Embryonic facial prominence (tissue), 1 donor: ENCODE data around the gene DCST1.

Experiments used
- DNase-seq: peaks from one replicate; pipeline ENCODE4 v3.0.0-alpha.2; 2016; ENCODE audit errors: extremely low spot score

The DCST1 gene

GRCh38 chr1:155014709-155015508 lies 18.7 kb upstream of the DCST1 start:
- DNase-seq, result no peak

GRCh38 chr1:155015527-155016230 lies 17.9 kb upstream of the DCST1 start:
- DNase-seq, result no peak

DNA sequence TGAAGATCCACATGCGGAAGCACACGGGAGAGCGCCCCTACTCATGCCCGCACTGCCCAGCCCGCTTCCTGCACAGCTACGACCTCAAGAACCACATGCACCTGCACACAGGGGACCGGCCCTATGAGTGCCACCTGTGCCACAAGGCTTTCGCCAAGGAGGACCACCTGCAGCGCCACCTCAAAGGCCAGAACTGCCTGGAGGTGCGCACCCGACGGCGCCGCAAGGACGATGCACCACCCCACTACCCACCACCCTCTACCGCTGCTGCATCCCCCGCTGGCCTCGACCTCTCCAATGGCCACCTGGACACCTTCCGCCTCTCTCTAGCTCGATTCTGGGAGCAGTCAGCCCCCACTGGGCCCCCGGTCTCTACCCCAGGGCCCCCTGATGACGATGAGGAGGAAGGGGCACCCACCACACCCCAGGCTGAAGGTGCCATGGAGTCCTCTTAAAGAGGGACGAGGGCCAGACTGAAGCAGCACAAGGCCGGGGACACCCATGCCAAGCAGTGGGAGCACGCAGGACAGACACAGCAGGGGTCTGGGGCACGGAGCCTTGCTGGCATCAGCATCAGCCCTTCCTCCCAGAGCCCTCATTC lies 17.3 kb upstream of the DCST1 start:
- DNase-seq, result no peak

- DNase-seq, result peak; percentile 71
Measured at GRCh38 chr1:155017041-155017945, 16.3 kb upstream of the DCST1 start.

- DNase-seq, result no peak
Measured at GRCh38 chr1:155017946-155018316, 15.7 kb upstream of the DCST1 start.

DNA sequence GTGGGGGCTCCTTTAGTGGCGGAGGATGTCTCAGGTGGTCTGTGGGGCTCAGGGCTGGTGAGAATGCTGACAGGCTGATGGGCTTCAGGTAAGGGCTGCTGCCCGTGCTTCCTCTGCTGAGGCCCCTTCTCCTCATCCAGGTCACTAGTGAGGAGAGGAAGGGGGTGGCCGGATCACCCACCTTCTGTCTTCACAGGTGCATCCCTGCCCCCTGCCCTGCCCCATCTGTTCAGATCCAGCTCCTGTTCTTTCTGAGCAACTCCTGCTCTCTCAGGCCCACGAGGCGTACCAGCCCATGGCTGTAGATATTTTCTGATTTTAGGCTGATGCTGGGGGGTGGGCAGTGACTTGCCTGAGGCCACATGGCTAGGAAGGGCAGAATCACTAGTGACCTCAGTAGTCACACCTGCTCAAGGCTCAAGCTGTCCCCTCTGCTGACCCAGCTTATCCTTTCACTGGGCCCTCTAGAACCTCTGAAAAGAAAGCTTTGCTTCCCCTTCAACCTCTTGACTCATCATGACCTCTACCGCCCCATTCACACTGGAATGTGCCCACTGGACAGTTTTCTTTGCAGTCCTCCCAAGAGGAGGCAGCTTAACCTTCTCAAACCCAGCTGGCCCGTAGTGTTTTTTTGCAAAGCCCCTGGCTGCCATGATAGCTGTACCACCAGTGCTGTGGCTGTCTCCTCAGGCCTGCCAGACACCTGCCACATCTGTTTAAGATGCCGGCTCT lies 14.8 kb upstream of the DCST1 start:
- DNase-seq, result no peak

DNA sequence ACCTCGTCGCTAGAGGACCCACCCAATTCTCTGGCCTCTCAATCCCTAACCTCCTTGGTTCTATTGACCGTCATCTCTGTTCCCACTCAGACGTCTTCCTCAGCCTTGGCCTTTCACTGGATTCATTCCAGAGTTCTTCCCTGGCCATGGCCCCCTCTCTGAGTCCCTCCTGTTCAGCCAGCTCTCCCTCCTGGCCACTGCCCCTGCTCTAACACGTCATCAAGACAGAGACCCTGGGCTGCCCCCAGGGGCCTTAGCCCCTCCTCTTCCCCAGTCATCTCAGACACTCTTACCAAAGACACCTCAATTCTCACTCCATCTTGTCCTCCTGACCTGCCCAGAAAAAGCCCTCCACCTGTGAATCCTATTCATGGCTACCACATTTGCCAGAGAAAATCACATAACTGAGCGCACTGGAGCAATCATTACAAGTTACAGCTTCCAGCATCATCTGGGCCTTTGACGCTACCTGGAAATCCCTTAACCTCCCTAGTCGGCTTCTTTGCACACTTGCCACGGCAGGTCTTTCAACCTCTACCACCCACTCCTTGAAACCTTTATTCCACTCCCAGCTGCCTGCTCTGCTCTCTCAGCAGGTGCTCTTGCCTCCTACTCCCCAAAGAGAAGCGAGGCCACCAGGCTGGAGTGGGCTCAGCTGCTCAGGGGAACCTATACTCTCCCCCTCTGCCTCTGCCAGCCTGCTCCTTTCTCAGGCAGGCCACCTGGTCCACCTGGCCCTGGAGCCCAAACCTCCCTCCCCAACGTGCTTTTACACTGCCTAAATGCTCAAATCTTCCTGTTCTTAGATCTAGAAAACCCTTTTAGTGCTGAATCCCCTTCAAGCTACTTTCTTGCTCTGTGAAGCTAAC lies 14.0 kb upstream of the DCST1 start:
- DNase-seq, result no peak

DNA sequence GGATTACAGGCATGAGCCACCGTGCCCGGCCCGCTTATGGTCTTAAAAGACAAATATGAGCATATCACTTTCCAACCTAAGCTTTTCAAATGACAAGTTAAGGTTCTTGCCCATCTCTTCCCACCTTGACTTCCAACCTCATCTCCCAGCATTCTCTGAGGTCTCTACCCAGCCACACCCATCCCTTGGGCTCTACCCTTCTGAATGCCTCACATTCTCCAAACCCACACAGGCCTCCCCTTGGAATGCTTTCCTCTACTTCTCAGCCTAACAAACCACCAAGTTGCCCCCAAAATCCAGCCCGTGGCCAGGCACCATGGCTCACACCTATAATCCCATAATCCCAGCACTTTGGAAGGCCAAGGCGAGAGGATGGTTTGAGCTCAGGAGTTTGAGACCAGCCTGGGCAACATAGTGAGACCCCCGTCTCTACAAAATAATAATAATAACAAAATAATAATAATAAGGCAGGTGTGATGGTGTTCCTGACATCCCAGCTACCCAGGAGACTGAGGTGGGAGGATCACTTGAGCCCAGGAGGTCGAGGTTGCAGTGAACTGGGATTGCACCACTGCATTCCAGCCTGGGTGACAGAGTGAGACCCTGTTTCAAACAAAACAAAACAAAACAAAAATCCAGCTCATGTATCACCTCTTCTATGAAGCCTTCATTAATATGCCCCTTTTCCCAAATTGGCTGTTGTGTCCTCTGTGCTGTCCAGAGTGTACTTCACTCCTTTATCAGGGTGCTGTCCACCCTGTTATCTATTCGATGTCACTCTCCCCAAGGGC lies 11.3 kb upstream of the DCST1 start:
- DNase-seq, result no peak

DNA sequence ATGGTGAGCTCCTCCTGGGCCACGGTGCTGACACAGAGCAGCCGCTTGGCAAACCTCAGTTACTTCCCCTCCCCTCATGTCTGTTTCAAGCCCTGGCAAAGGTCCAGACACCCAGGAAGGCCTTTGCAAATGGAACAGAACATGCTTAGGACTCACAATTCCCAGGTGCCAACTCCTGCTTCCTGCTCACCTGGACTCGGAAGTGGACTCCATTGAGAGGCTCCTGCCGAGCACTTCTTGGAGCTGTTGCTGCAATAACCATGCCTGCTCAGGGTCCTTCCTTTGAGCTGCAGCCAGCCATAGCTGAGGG lies 10.7 kb upstream of the DCST1 start:
- DNase-seq, result no peak

- no peak for DNase-seq
Measured at GRCh38 chr1:155023627-155024026, 10.0 kb upstream of the DCST1 start.

- no peak for DNase-seq
Measured at GRCh38 chr1:155024315-155024714, 9.3 kb upstream of the DCST1 start.

DNA sequence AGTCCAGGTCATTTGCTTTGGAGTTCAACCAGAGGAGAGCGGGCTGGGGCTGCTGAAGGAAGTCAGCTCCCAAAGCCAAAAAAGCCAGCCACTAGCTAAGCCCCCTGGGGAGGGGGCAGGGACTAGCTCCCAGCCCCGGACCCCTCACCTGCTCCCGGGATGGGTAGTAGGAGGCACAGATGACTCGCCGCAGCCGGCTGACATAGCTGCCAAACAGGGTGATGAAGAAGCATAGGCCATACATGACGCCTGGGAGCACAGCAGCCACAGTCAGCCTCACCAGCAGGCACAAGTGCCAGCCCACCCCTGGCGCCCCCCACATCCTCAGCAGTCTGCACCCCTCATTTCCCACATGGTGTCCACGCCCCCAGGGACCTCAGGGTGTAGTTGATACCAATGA lies 7.5 kb upstream of the DCST1 start:
- no peak for DNase-seq

DNA sequence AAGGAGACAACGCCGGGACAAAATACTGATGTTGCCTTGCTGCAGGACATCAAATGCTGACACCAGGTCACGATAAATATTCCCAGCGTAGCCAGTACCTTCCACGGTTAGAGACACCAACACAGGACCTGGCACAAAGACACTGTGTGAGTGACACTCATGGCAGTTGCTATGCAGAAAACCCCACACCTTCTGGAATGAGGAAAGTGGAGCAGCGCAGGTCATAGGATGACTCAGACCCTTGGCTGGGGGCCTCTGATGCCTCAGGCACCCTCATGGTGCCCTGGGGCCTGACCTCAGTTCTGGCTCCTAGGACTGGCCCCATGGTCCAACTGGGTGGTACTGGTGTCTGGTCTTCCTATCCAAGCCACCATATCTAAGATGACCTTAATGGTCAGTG lies 7.0 kb upstream of the DCST1 start:
- no peak for DNase-seq

DNA sequence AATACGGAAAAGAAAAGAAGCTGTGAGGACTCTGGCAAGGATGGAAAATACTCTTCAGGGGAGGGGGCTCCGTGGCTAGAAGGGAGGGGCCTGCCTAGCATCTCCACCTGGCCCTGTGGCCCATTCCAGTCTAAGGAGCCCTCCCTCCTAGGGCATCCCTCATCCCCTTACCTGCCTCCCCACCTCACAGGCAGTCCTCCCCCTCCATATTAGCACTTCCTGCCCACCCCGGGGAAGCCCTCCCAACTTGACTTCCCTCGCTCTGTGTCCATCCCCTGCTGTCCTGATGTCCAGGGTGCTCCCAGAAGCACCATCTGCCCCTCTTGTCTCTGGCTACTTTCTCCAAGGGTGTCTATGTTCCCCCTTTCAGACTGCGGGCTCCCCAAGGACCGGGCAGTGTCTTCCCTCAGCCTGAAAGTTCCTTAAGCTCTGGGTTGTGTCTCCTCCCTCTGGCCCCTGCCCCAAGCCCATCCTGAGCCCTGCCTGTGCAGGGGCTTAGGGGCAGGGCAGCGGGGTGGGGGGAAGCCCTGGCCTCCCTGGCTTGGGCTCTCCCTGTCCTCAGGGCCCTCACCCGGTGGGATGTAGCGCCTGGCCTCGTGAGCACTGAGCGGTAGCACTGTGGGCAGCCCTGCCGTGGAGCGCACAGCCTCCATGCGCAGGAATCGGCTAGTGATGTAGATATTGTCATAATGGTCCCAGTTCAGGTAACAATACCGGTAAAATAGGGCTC lies 3.9 kb upstream of the DCST1 start:
- no peak for DNase-seq

- DNase-seq, result no peak
Measured at GRCh38 chr1:155030243-155030795, 3.3 kb upstream of the DCST1 start.

- no peak for DNase-seq
Measured at GRCh38 chr1:155030899-155031298, 2.7 kb upstream of the DCST1 start.

- DNase-seq, result no peak
Measured at GRCh38 chr1:155032886-155033285, 738 bp upstream of the DCST1 start.

- no peak for DNase-seq
Measured at GRCh38 chr1:155034318-155035208, 939 bp downstream of the DCST1 start.
